PC-9 (cell line): ENCODE data around the gene DNAI4.

ENCODE experiments used
- CTCF ChIP-seq: fragments of 200-600 bp; sonication (generic); conservative IDR thresholded peaks from 2 replicates; pipeline ENCODE4 v1.6.1; 2017; ENCODE audit warnings: mixed run types, antibody characterized with exemption, mild to moderate bottlenecking, moderate library complexity
- EZH2 ChIP-seq: fragments of 200-600 bp; sonication (generic); IDR thresholded peaks from 2 replicates; pipeline ENCODE4 v1.8.0; 2017; ENCODE audit warnings: antibody characterized with exemption, low read depth

- TF ChIP-seq CTCF, result no peak
- no peak for TF ChIP-seq EZH2
These were observed 93.0 kb downstream of the DNAI4 start for GRCh38 chr1:66831529-66832239.
